Esophagus squamous epithelium (tissue), 4 donors: ENCODE results near the gene BLOC1S5.

ENCODE experiments used
- POLR2A ChIP-seq, 4 donors: fragments of 450-650 bp; IDR thresholded peaks; one replicate each; pipeline ENCODE4 v1.6.1; 2017; ENCODE audit warnings: antibody characterized with exemption in 4 of 4, mild to moderate bottlenecking in 4 of 4, moderate library complexity in 3 of 4
- TF ChIP-seq, protein P1 (sequence below), 6 experiments: fragments of 450-650 bp in 4 of 6; fragments of 200-600 bp in 2 of 6; sonication (generic) in 2 of 6; IDR thresholded peaks; one replicate each; pipeline ENCODE4 v1.5.1; 2016 to 2019; ENCODE audit warnings: antibody characterized with exemption in 6 of 6, mild to moderate bottlenecking in 4 of 6, moderate library complexity in 4 of 6

GRCh38 chr6:7974938-7975763, 89.0 kb downstream of the BLOC1S5 start:
- TF ChIP-seq, protein P1, sequence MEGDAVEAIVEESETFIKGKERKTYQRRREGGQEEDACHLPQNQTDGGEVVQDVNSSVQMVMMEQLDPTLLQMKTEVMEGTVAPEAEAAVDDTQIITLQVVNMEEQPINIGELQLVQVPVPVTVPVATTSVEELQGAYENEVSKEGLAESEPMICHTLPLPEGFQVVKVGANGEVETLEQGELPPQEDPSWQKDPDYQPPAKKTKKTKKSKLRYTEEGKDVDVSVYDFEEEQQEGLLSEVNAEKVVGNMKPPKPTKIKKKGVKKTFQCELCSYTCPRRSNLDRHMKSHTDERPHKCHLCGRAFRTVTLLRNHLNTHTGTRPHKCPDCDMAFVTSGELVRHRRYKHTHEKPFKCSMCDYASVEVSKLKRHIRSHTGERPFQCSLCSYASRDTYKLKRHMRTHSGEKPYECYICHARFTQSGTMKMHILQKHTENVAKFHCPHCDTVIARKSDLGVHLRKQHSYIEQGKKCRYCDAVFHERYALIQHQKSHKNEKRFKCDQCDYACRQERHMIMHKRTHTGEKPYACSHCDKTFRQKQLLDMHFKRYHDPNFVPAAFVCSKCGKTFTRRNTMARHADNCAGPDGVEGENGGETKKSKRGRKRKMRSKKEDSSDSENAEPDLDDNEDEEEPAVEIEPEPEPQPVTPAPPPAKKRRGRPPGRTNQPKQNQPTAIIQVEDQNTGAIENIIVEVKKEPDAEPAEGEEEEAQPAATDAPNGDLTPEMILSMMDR (IDR thresholded peaks at IDR 0.05): no peak
- no peak for TF ChIP-seq POLR2A (IDR thresholded peaks at IDR 0.05)
